GM18870 (cell line): Measurements from ENCODE around the gene TRIM15.
"Not testable (repeated sequence)": the region's sequence is repeated elsewhere in the genome, so short reads cannot be mapped to it uniquely, and the experiment has no call there.

Source experiments
- ATAC-seq: cut with Tn5 transposase; IDR thresholded peaks from one replicate; pipeline ENCODE4 v1.9.1; 2021; ENCODE audit warnings: moderate library complexity; ENCODE audit not compliant: unreplicated experiment

TRIM15 gene

GRCh38 chr6:30163090-30163917 is at the start of gene TRIM15:
TRIM15 (plus strand) TSS chr6:30163546; CDS start chr6:30163685, 139 bp downstream.
- no peak for ATAC-seq

- ATAC-seq: no peak
Observed at GRCh38 chr6:30113841-30114240, 49.5 kb upstream of the TRIM15 start.

DNA sequence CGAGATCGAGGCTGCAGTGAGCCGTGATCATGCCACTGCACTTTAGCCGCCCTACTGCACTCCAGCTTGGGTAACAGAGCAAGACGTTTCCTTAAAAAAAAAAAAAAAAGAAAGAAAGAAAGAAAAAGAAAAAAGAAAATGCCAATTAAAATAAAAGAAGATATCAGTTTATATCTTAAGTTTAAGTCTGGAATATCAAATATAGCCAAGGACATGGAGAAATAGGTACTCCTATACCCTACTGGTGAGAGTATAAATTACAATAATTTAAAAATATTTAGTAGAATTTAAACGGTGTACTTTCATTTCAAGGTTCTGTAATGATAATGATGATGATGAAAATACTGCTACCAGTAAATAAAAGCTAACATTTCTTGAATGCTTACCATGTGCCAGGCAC is 46.6 kb upstream of the TRIM15 start:
- no peak for ATAC-seq

DNA sequence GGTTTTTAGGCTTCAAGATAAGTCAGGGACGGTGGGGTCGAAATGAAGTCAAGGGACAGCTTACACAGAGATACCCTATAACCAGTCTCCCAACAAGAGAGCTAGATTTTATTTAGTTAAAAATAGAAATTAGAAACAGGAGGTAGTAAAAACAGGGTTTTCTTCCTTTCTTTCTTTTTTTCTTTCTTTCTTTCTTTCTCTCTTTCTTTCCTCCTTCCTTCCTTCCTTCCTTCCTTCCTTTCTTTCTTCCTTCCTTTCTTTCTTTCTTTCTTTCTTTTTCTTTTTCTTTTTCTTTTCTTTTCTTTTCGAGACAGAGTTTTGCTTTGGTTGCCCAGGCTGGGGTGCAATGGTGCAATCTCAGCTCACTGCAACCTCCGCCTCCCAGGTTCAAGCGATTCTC is 44.7 kb upstream of the TRIM15 start:
- not testable (repeated sequence) for ATAC-seq

DNA sequence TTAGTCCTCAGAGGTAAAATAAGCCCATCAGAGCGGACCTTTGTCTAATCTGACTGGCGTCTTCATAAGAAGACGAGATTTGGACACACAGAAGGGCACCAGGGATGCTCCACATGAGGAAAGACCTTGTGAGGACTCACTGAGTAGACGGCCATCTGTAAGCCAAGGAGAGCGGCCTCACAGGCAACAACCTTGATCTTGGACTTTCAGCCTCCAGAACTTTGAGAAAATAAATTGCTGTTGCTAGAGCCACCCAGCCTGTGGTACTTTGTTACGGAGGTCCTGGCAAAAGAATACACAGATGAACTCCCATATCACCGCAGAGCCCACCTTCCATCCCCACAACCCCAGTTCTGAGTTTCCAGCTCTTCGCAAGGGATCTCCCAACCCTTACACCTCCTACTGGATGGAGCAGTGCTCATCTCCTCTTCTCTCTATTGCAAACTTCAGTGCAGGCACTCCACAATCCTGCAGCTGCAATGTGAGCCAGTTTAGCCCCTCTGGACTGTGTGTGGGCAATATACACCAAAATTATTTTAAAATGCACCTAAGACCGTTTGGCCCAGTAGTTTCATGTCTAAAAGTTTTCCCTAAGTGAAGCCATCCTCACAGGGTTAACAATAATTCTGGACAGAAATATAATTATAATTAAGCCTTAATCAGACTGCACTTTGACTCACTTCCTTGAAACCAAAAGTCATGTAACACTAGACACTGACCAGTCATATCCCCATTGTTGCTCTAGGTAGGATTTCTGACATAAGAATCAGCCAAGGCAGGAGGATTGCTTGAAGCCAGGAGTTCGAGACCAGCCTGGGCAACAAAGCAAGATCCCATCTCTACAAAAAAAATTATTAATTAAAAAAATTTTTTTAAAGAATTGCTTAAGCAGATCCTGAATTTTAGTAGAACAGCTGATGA is 41.6 kb upstream of the TRIM15 start:
- ATAC-seq: no peak

DNA sequence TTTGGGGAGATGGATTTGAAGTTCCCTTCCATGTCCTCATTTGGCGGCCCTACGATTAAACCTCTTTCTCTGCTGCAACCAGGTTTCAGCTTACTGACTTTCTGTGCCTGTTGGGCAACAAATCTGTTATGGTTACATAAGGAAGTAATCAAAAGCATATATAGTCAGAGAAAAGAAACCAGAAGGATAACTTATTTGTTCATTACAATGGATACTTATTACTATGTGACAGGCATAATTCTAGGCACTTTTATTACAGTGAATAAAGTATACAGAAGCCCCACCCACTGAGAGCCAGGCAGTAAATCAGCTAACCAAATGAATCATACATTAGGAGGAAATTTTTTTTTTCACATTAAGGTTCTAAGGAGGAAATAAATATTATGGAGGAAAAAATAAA is 40.8 kb upstream of the TRIM15 start:
- ATAC-seq: no peak

- ATAC-seq: no peak
Observed at GRCh38 chr6:30127238-30128093, 35.9 kb upstream of the TRIM15 start.

GRCh38 chr6:30129265-30130178 is 33.8 kb upstream of the TRIM15 start:
- ATAC-seq: no peak

DNA sequence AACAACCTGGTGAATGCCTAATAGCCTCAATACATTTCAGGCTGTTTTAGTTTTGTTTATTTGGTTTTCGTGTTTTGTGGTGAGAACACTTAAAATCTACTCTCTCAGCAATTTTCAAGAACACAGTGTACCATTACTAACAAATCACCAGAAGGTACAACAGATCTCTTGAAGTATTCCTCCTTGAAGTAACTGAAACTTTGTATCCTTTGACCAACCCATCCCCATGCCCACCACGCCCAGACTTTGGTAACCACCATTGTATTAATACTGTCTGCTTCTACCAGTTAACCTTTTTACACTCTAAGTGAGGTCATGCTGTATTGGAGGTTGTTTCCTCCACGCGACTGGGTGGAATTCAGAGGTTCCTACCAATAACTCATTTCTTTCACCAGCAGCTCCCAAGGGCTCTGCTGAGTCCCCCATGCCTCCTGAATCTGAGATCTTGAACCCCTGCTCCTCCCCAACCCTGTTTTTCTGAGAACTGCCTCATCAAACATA is 33.1 kb upstream of the TRIM15 start:
- ATAC-seq: no peak

DNA sequence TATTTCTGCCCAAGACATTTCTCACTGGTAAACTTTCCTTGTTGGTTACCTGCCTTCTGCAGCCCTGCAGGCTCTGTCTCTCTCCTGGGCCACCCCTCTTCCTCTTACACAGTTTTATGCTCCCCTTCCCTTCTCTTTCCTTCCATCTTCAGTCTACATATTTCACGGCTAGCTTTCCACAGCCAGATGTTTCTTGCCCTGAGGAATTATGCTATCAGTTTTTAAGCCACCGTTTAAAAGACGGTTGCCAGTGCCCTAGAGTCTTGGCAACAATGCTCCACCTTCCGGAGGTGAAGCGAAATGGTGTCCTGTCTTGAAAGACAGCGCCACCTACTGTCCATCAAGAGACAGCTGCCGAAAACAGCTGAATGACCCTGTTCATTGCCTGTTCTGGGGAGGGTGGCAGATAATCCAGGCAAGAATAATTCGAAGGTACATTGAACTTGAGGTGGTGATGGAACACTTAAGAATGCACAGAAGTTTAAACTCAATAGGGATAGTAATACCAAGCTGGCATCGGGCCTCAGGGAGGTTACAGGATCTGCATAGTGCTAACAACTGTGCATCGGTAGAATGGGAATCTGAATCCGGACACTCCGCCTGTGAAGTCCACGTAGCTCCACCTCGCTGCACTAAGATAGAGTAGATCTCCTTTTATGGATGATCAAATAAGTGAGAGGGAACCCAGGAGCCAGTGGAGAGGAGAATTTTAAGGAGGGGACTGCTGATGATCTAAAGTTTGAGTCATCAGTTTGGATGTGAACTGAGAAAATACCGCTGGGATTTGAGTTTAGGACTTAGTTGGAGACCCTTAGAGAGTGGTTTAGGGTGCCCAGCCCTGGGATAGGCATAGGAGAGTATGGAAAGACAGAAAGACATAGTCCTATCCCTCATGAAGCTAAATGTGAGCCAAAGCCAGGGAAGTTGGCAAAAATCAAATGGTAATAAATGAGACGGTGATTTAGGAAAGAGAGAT is 32.2 kb upstream of the TRIM15 start:
- ATAC-seq: no peak

DNA sequence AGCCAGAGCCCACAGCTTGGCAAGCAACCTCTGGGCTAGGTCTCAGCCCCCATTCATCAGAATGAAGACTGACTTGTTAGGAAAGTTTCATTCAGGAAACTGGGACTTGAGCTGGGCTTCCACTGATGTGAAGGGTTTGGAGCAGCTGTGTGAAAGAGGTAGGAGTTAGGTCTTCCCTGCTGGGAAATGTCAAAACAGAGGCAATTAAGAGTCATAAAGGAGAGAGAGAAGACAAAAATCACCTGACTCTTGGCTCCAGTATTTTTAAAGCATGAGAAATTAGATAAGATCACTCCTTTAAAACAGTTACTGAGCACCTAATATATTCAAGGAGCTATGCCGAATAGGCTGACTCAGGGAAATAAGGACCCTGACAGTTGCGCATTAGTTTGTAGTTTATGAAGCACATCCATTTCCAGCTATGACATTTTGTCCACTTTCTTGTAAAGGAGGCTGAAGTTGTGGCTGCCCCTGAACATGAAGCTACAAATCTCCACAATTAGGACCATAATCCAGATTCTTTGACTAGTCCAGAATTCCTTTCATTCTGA is 31.3 kb upstream of the TRIM15 start:
- ATAC-seq: no peak

- ATAC-seq: no peak
Observed at GRCh38 chr6:30135147-30135546, 28.2 kb upstream of the TRIM15 start.

DNA sequence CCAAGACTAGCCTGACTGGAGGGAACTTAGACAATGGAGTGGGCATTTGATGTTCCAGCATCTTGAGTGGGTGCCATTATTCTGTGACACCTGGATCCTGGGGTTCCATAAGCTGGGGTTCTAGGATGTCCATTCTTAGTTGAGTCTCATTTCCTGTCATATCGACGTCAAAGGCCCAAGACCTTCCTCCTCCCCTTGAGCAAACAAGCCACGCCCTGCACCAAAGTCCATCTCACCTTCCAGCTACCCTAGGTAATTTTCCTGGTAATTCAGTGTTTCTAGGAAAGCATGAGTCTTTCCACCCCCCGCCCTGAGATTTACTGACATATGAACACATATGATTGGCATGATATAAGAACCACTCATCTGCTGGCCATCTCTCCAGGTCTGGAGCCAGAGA is 27.6 kb upstream of the TRIM15 start, which contains the start of gene TRIM40:
TRIM40 (plus strand) TSS at position 384 of the 400 bp plus-strand sequence. CDS start 897 bp downstream, outside the sequence.
- no peak for ATAC-seq

DNA sequence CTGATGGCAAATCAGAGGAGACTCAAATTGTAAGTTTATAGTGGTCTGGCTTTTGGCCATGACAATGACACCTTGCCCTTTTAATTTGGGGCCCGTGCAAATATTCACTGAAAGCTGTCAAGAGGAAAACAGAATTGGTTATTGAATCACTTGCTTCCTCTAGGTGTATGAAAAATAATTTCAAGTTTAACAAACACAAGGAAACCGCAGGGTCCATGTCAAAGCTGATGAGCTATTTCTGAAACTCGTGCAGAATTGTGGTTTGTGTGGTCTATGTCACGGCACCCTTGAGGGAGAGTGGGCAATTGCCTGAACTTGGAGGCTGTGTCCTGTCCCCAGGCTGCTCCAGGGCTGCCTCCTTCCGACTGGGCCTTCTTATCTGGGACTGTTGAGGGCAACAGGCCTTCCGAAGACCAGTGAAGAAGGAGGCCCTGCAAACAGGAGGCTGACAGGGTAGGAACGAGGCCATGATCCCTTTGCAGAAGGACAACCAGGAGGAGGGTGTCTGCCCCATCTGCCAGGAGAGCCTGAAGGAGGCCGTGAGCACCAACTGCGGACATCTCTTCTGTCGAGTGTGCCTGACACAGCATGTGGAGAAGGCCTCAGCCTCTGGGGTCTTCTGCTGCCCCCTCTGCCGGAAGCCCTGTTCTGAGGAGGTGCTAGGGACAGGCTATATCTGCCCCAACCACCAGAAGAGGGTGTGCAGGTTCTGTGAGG is 26.6 kb upstream of the TRIM15 start:
- ATAC-seq: no peak

DNA sequence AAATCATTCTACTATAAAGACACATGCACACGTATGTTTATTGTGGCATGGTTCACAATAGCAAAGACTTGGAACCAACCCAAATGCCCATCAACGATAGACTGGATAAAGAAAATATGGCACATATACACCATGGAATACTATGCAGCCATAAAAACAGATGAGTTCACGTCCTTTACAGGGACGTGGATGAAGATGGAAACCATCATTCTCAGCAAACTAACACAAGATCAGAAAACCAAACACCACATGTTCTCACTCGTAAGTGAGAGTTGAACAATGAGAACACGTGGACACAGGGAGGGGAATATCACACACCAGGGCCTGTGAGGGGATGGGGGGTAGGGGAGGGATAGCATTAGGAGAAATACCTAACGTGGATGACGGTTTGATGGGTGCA is 23.1 kb upstream of the TRIM15 start:
- ATAC-seq: not testable (repeated sequence)

- no peak for ATAC-seq
Observed at GRCh38 chr6:30142665-30143064, 20.7 kb upstream of the TRIM15 start.

- ATAC-seq: no peak
Observed at GRCh38 chr6:30143780-30144179, 19.6 kb upstream of the TRIM15 start.
